Measurements from ENCODE around the gene WRNIP1. TPM values are rescaled to one million over a fixed set of nuclear protein-coding genes. Genes with fewer than 3 reads are reported as not detected.
A peak's percentile ranks its signal among the peaks of the same experiment; 100 is the strongest.

The WRNIP1 gene
- 21.8 and 24.7 TPM in 2 replicates for total RNA-seq (2013; cell fraction: nucleolus; rRNA removed)
- total RNA-seq (2014; rRNA removed), result 26.2 and 29.6 TPM in 2 replicates
- 23.1 and 23.5 TPM in 2 replicates for total RNA-seq (2014; rRNA removed; fragmentation: Illumina TruSeq; extraction: Trizol)
- 24.9 and 25.1 TPM in 2 replicates for total RNA-seq (2021)
- polyA plus RNA-seq (2011; ENCODE audit: low read depth), result 8.4 TPM
- polyA plus RNA-seq (2011; rRNA removed), result 25.0 and 30.5 TPM in 2 replicates
- 39.8 and 46.6 TPM in 2 replicates for polyA plus RNA-seq (2011; cell fraction: cytosol; rRNA removed)
- polyA plus RNA-seq (2011; cell fraction: nucleus; rRNA removed), result 40.1 and 56.2 TPM in 2 replicates
- 19.7 TPM in 2 replicates for polyA plus RNA-seq (2012)
- polyA plus RNA-seq (2014; fragmentation: Illumina TruSeq; extraction: Trizol), result 17.8 and 30.2 TPM in 2 replicates
- polyA plus RNA-seq (2014; fragmentation: Nextera tagmentation; extraction: Ambion mirVana), result 10 to 100 TPM in 1 of 2 experiments, 1 to 10 TPM in 1; 9.3 to 13.6 TPM
- polyA plus RNA-seq (2014; rRNA removed), result 28.2 and 29.8 TPM in 2 replicates
- polyA plus RNA-seq (2016; fragmentation: Nextera tagmentation; extraction: Ambion mirVana), result 10 to 100 TPM; 13.1 to 14.2 TPM
- polyA minus RNA-seq (2011; rRNA and poly(A)+ RNA removed), result 21.8 and 30.3 TPM in 2 replicates
- polyA minus RNA-seq (2011; cell fraction: cytosol; rRNA and poly(A)+ RNA removed), result 7.9 and 9.1 TPM in 2 replicates
- polyA minus RNA-seq (2011; cell fraction: nucleus; rRNA and poly(A)+ RNA removed), result 17.0 and 27.7 TPM in 2 replicates
- Bru-seq, nascent RNA, result percentile 85 among the genes with signal in this experiment
- percentile 70 among the genes with signal in this experiment for BruChase-seq, experiment 1, labeled RNA remaining after a 6-hour chase
- percentile 81 among the genes with signal in this experiment for BruChase-seq, experiment 2, labeled RNA remaining after a 2-hour chase
- long read RNA-seq, experiment 1, partial matches to known transcripts, result 1 of 2 reads
- long read RNA-seq, experiment 1, other reads (novel, unspliced or antisense), result 0 of 2 reads
- long read RNA-seq, experiment 2, partial matches to known transcripts, result 6 of 6 reads
- long read RNA-seq, experiment 2, other reads (novel, unspliced or antisense), result 0 of 6 reads

DNA sequence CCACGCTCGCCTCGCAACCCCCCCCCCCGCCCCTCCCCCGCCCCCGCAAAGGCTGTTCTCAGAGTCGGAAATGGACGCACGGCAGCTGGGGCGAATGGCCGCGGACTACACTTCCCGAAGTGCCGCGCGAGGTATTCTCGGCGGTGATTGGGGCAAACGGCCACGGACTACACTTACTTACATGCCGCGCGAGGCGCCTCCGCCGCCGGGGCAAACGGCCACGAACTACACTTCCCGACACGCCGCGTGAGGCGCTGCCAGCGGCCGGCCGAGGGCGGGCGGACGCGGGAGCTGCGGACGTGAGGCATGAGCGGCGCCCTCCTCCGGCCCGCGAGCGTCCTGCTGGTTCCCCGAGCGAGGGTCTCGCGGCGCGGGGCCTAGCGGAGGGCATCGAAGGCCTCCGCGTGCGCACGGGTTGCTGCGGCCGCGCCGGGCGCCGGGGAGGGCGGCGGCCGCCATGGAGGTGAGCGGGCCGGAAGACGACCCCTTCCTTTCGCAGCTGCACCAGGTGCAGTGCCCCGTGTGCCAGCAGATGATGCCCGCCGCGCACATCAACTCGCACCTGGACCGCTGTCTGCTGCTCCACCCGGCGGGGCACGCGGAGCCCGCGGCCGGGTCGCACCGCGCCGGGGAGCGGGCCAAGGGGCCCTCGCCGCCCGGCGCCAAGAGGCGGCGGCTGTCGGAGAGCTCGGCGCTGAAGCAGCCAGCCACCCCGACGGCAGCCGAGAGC, at the start of gene WRNIP1:
WRNIP1 (plus strand) TSS at position 228 of the 730 bp plus-strand sequence; CDS start at position 458, 230 bp downstream.
- H2AFZ ChIP-seq (ENCODE audit: control insufficient read depth, low read depth, low read length), result peak within 1 kb of the TSS; percentile 88
- H3K4me2 ChIP-seq (ENCODE audit: control insufficient read depth, insufficient read depth), result peak within 1 kb of the TSS; percentile 99
- in situ Hi-C loops (cut with MboI) (no loop called here), intact Hi-C loops (cut with micrococcal nuclease; ENCODE audit: unreplicated experiment) (no loop called here)
- peaks cover 0 to 3% of the 10 kb centered on the region in 2 experiments; a peak in 1 of 4 replicates for H3K27me3 ChIP-seq (replicated peaks in 1 of 2; ENCODE audit: control insufficient read depth in 2 of 2, insufficient read depth in 2 of 2, low read length in 1 of 2)
- H3K4me1 ChIP-seq (ENCODE audit: control insufficient read depth, insufficient read depth, low read length), result peaks cover 11% of the 10 kb centered on the region
- BruUV-seq (replicated peaks), result no TSS peak
- ChIA-PET CTCF (interaction anchor here (0.5 to 1.6 kb wide), 5 partner anchors 8 to 146 kb away, joined by 4 to 6 read pairs (median 4); partner anchors contain the start of gene MYLK4), RAD21 (ENCODE audit: unreplicated experiment) (interaction anchor here (1.2 to 1.6 kb wide), 2 partner anchors 76 to 85 kb away, joined by 4 read pairs; partner anchors contain the start of gene SERPINB1), POLR2A (interaction anchor here (0.6 to 1.4 kb wide), 2 partner anchors 224 to 321 kb away, joined by 3 to 5 read pairs; no protein-coding TSS in a partner anchor), SMC1A (ENCODE audit: uncharacterized antibody, unreplicated experiment) (interaction anchor here (1.0 to 1.1 kb wide), 2 partner anchors 76 to 134 kb away, joined by 3 to 4 read pairs; partner anchors contain the start of gene SERPINB1)
- peaks cover 0 to 3% of the 10 kb centered on the region in 2 experiments; a peak in 2 of 4 replicates for H3K36me3 ChIP-seq (ENCODE audit: control insufficient read depth in 2 of 2, insufficient read depth in 2 of 2, low read length in 1 of 2)
- peaks cover 3% of the 10 kb centered on the region; the same call in 1 of the 2 replicates for H4K20me1 ChIP-seq (ENCODE audit: control insufficient read depth, insufficient read depth)
- H3K4me3 ChIP-seq, result peak within 1 kb of the TSS; percentile 92
- DNase-seq (ENCODE audit: low read depth, low spot score), result peak; percentile 88
- FAIRE-seq, result peak; percentile 71
- peak within 1 kb of the TSS; percentile 81 for H3K9ac ChIP-seq (ENCODE audit: control insufficient read depth, insufficient read depth, low read length)
- peak; percentile 92 for ATAC-seq
- peaks cover 45% of the 10 kb centered on the region for H3K79me2 ChIP-seq (ENCODE audit: control insufficient read depth, insufficient read depth, low read length)
- 1% methylated on average over 84 of the region's 104 CpGs for WGBS (ENCODE audit: insufficient coverage, insufficient replicate concordance, low lambda C conversion rate, missing lambda C conversion rate)
- H3K27ac ChIP-seq (ENCODE audit: control insufficient read depth, insufficient read depth), result peak within 1 kb of the TSS; percentile 72
- H3K9me3 ChIP-seq (replicated peaks; ENCODE audit: control insufficient read depth, insufficient read depth, low read length), result no peaks in the 10 kb centered on the region; the same call in 2 of the 3 replicates
- TF ChIP-seq NR2C1 (IDR thresholded peaks at IDR 0.05) (peak; percentile 67), SPI1 (IDR thresholded peaks at IDR 0.05; ENCODE audit: borderline replicate concordance, insufficient read depth, low read depth, low read length) (no peak), SIX5 (IDR thresholded peaks at IDR 0.05; ENCODE audit: low read depth, low read length, severe bottlenecking) (peak; percentile 90)
- TF ChIP-seq, protein P1, sequence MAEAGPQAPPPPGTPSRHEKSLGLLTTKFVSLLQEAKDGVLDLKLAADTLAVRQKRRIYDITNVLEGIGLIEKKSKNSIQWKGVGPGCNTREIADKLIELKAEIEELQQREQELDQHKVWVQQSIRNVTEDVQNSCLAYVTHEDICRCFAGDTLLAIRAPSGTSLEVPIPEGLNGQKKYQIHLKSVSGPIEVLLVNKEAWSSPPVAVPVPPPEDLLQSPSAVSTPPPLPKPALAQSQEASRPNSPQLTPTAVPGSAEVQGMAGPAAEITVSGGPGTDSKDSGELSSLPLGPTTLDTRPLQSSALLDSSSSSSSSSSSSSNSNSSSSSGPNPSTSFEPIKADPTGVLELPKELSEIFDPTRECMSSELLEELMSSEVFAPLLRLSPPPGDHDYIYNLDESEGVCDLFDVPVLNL (IDR thresholded peaks at IDR 0.05; ENCODE audit: low read depth, low read length), result peak; percentile 53; the same call in 1 of the 2 replicates
- TF ChIP-seq, protein P2, sequence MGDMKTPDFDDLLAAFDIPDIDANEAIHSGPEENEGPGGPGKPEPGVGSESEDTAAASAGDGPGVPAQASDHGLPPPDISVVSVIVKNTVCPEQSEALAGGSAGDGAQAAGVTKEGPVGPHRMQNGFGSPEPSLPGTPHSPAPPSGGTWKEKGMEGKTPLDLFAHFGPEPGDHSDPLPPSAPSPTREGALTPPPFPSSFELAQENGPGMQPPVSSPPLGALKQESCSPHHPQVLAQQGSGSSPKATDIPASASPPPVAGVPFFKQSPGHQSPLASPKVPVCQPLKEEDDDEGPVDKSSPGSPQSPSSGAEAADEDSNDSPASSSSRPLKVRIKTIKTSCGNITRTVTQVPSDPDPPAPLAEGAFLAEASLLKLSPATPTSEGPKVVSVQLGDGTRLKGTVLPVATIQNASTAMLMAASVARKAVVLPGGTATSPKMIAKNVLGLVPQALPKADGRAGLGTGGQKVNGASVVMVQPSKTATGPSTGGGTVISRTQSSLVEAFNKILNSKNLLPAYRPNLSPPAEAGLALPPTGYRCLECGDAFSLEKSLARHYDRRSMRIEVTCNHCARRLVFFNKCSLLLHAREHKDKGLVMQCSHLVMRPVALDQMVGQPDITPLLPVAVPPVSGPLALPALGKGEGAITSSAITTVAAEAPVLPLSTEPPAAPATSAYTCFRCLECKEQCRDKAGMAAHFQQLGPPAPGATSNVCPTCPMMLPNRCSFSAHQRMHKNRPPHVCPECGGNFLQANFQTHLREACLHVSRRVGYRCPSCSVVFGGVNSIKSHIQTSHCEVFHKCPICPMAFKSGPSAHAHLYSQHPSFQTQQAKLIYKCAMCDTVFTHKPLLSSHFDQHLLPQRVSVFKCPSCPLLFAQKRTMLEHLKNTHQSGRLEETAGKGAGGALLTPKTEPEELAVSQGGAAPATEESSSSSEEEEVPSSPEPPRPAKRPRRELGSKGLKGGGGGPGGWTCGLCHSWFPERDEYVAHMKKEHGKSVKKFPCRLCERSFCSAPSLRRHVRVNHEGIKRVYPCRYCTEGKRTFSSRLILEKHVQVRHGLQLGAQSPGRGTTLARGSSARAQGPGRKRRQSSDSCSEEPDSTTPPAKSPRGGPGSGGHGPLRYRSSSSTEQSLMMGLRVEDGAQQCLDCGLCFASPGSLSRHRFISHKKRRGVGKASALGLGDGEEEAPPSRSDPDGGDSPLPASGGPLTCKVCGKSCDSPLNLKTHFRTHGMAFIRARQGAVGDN (IDR thresholded peaks at IDR 0.05), result peak; percentile 88
- TF ChIP-seq, protein P3, sequence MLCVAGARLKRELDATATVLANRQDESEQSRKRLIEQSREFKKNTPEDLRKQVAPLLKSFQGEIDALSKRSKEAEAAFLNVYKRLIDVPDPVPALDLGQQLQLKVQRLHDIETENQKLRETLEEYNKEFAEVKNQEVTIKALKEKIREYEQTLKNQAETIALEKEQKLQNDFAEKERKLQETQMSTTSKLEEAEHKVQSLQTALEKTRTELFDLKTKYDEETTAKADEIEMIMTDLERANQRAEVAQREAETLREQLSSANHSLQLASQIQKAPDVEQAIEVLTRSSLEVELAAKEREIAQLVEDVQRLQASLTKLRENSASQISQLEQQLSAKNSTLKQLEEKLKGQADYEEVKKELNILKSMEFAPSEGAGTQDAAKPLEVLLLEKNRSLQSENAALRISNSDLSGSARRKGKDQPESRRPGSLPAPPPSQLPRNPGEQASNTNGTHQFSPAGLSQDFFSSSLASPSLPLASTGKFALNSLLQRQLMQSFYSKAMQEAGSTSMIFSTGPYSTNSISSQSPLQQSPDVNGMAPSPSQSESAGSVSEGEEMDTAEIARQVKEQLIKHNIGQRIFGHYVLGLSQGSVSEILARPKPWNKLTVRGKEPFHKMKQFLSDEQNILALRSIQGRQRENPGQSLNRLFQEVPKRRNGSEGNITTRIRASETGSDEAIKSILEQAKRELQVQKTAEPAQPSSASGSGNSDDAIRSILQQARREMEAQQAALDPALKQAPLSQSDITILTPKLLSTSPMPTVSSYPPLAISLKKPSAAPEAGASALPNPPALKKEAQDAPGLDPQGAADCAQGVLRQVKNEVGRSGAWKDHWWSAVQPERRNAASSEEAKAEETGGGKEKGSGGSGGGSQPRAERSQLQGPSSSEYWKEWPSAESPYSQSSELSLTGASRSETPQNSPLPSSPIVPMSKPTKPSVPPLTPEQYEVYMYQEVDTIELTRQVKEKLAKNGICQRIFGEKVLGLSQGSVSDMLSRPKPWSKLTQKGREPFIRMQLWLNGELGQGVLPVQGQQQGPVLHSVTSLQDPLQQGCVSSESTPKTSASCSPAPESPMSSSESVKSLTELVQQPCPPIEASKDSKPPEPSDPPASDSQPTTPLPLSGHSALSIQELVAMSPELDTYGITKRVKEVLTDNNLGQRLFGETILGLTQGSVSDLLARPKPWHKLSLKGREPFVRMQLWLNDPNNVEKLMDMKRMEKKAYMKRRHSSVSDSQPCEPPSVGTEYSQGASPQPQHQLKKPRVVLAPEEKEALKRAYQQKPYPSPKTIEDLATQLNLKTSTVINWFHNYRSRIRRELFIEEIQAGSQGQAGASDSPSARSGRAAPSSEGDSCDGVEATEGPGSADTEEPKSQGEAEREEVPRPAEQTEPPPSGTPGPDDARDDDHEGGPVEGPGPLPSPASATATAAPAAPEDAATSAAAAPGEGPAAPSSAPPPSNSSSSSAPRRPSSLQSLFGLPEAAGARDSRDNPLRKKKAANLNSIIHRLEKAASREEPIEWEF (IDR thresholded peaks at IDR 0.05; ENCODE audit: insufficient replicate concordance, low read depth, low read length), result no peak

Data from GM12878 (cell line).